CMK (cell line): ENCODE results near the gene STRA8.

Experiments
- DNase-seq: peaks from one replicate; pipeline ENCODE4 v3.0.0-alpha.2; 2010; ENCODE audit warnings: low read depth

The STRA8 gene, protein sequence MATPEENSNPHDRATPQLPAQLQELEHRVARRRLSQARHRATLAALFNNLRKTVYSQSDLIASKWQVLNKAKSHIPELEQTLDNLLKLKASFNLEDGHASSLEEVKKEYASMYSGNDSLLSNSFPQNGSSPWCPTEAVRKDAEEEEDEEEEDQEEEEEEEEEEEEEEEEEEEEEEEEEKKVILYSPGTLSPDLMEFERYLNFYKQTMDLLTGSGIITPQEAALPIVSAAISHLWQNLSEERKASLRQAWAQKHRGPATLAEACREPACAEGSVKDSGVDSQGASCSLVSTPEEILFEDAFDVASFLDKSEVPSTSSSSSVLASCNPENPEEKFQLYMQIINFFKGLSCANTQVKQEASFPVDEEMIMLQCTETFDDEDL

GRCh38 chr7:135233570-135233969, at the start of gene STRA8:
Gene STRA8, plus strand, starts transcription at chr7:135233838. Its CDS starts 6,687 bp downstream, at chr7:135240525.
- DNase-seq, result no peak

GRCh38 chr7:135184254-135184841, 49.3 kb upstream of the STRA8 start:
- no peak for DNase-seq

DNA sequence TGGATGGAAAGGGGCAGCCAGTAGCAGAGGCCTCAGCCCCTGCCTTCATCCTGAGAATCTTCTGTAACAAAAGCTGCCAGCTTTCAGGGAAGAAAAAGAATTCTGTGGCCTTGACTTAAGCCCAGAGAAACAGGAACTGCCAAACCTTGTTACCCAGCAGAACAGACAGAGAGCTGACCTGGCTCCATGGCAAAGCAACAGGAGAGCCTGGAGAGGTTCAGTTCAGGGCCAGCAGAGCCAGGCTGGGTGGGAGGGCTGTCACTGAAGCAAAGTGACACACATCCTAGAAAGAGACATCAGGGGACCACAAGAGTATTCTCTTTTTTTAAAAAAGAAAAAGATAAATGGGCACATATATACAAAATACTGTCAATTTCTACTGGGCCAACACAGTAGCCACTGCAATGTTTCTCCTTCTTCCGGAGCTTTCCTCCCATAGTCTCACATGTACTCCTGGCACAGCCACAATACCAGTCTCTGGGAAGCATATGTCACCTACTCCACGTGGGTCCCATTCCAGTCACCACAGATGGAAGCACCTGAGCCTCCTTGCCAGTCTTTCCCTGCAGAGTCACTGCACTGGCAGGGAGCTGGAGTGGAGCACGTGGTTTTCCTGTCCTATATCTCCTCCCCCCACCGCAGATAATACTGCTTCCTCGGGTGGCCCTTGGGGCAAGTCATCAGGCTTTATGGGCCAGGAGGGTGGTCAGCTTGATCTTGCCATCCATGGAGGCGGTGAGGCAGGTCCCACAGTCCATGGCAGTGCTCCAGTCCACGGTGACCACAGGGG, 48.0 kb upstream of the STRA8 start:
- no peak for DNase-seq

DNA sequence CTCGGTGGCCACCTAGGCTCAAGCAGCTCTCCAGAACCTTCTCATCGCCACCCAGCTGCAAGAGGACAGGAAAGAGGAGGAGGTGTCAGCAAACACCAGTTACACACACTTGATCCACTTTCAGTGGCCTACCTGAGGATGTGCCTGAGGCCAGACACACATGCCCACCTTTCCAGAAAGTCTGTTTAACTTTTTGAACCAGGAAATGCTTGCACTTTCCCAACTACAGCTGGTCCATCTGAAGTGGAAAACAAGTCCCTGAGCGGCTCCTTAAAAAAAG, 47.4 kb upstream of the STRA8 start:
- no peak for DNase-seq

- DNase-seq, result no peak
Observed at GRCh38 chr7:135186841-135187253, 46.8 kb upstream of the STRA8 start.

DNA sequence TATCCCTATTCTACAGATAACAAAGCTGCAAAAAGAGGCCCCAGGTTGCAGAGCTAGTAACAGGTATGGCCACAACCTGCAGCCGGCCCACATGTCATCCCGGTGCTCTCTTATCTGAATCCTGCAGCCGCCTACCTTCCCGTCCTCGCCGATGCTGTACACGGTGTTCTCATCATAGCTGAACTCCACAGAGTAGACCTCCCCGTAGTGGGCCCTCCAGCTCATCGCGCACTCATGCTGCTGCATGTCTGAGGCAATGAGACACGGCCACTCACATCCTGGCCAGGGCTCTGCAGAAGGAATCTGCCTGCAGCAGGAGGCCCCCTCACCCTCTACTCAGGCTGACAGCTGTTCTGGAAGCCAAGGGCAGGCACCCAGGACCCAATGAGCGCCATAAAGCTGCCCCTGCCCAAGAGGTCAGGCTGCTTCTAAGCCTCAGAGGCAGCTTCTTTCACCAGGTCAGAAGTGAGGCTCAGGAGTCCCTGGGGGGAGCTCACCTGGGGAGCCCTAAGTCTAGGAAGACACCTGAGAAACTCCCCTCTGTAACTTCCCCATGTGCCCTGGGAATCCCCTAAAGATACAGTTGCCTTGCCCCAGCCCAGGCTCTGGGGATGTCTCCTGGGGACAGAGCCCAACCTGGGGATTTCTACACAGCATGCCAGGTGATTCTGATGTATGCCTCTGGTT, 45.2 kb upstream of the STRA8 start:
- no peak for DNase-seq

DNA sequence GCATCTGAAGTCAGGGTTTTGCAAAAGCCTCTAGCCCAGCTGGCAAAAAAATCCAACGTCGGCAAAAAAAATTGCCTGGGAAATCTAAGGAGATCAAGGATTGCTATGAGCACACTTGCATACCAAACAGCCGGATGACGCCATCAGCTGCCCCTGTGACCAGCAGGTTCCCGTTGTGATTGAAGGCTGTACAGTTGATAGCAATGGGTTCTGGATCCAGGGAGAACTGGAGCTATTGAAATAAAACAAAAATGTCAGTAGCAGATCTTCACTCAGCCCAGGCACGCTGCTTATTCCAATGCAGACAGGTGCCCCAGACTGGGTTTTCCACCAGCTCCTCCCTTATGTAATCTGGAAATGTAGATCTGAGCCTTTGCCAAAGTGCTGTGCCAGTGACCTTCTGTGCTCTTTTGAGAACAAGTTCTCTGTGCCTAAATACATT, 44.4 kb upstream of the STRA8 start:
- DNase-seq, result no peak

DNA sequence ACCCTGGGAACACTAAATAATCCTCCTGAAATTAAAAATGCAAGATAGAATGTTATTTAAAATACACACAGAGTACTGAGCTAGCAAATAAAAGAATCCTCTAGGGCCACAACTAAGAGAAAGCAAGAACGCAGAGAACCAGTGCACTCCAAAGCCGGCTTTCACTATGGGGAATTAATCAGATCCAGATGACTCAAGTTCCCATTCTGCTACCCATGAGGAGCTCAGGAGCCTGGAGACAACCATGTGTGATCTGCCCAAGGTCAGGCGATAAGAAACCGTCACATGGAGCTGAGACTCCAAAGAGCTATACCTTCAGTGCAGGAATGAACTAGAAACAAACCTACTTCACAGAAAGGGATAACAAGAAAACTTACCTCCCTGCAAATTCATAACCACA, 43.7 kb upstream of the STRA8 start:
- DNase-seq, result no peak

DNA sequence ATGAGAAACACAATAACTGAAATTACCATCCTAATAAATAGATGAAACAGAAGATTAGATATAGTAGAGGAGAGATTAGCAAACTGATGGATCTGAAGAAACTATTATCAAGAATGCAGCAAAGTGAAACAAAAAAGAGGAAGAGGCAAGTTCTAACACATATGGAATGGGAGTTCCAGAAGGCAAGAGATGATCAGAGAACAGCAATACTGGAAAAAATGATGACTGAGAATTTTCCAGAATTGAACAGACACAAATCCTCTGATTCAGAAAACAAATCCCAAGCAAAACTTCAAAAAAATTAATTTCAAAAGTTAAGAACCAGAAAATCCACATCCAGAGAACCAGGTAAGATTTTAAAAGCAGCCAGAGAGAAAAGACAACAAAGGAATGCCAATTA, 42.9 kb upstream of the STRA8 start:
- DNase-seq, result no peak

DNA sequence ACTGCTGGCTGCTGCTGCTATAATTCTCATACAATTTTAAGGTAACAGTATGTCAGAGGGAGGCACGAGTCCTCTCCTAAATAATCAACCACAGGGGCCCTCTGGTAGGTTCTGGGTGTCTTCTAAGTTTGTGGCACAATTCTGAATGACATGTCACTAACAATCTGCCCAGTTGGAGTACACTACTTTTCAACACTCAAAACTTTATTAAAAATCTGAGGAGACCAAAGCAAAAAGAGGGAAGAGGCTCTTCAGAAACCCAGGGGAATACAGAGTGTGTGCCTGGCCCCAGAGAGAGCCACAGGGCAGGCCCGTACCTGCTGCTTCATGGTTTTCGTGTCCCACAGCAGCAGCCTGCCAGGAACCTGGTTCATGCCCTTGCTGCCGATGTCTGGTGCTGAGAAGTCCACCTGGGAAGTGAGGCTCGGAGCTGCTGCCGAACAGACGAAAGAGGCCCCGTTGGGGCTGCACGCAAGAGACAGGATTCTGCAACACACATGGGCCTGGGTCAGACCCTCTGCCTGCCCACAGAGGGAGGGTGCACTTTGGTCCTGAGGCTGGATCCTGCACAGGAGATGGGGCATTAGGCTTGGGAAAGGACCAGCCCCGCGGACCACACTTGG, 40.6 kb upstream of the STRA8 start:
- DNase-seq, result no peak

GRCh38 chr7:135193615-135194081, 40.0 kb upstream of the STRA8 start:
- DNase-seq, result no peak

DNA sequence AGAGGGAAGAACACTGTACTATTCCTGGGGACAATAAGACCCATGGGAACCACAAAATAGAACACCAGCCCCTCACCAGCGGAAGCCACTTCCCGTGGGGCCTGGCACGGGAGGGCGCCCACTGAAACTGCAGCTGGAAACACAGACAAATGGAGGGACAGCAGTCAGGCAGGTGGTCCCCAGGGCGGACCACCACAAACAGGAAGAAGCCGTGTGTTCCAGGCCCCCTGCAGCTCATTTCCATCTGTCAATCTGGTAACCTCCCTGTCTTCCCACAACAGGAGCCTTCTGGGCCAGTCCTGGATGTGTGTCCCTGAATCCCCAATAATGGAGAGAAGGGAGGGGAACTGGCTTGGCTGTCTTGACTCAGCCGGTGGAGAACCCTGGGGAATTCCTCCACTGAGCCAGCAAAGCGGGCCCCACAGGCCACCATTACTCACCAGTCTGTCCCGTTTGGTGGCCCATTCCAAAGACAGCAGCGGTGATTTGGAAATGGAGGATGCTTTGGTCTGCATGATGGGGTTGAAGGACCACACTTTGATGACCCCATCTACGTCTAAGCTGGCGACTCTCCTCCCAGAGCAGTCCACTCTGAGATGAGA, 39.0 kb upstream of the STRA8 start:
- DNase-seq, result no peak

GRCh38 chr7:135195156-135195555, 38.5 kb upstream of the STRA8 start:
- no peak for DNase-seq

DNA sequence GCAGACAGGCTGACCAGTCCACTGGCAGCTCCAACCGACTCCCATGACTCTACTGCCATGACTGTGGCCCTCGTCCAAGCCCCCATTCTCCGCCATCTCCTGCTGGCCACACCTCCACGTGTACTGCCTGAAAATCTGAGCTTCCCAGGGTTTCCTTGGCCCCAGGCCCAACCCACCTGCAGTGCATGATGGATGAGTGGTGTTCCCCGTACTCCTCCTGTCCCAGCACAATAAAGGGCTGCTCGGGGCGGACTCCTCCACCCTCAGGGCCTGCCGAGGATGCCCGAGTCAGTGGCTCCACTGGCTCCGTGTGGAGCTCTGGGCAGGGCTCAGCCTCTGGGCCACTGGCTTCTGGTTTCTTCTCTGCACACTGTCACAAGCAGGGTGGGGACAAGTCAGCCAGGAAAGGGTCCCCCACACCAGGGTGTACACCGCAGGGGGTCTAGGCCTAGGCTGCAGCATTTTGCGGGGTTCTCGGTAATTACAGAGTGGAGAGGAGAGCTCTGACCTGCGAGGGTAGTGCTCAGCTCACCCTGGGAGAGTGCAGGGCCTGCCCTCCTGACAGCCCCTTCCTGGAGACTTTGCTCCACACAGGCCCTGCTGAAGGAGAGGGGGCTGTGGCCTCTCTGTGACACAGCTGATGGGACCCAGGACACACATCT, 37.5 kb upstream of the STRA8 start:
- no peak for DNase-seq

- DNase-seq, result no peak
Observed at GRCh38 chr7:135197343-135197742, 36.3 kb upstream of the STRA8 start.

DNA sequence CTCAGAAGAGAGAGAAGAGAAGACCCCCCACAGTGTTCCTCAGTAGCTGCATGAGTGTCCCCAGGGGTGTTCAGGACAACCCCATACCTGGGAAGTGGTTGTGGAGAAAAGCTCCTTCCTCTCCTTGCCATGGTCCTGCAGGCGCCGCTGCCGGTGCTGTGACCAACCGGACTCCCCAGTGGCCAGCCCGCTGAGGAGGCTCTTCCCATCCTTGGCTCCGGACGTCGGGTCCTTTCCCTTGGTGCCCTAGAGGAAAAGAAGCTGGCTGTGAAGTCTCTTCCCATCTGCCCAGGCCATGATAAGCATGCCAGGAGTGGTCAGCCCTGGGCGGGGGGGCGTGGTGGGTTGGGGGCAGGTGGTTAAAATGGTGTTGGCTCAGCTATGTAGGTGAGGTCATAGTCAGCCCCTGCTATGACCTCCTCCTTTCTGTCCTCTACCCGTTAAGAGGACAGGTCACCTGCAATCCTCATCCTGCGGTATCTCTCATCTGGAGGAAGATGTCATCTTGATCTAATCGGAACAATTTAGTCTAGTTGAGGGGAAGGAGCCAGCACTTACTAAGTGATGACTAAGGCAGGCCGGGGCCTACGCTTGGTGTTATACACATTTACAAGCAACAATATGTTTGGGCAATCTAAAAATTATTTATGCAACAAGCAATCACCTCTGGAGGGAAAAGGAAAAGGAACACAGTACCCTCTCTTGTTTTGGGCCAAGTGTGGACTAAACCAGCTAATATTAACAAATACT, 35.6 kb upstream of the STRA8 start:
- no peak for DNase-seq

DNA sequence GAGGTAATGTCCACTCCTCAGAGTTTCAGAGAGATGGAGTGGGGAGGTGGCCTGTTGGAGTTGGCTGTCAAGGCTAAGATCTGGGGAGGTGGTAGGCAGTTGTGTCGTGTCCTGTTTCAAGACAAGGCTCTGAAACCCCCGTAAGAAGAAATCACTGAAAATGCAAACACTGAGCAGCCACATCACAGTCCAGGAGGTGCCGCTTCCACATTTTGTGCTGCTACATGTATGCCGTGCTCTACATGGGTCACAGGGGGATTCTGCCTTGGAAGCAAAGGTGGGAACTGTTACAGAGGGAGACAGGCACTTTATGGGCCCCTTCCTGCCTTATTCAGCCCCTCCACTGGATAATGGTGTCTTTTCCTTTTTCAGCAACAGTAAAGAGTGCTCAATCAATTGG, 34.2 kb upstream of the STRA8 start:
- no peak for DNase-seq

DNA sequence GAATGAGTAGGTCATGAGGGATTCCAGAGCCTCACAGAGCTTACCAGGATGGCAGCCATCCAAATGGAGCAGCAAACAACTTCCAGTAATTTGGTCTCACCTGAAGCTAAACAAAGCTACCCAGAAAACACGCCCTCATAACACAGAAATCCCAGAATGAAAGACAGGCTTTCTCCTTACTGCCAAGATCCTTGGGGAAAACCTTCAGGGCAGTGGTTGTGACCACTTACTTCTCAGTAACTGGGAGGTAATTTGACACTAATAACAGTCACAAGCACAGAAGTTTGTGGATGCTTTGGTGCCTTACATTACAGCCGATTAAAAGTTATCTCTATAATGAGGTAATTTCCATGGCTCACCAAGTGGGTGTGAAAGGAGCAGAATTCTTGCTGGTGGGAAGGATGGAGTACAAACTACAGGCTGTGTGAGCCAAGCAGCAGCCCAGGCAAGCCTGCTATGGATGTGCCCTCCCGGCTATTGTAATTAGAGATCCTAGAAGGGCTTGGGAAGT, 32.8 kb upstream of the STRA8 start:
- DNase-seq, result no peak

- no peak for DNase-seq
Observed at GRCh38 chr7:135201350-135201749, 32.3 kb upstream of the STRA8 start.

- DNase-seq, result no peak
Observed at GRCh38 chr7:135204341-135204749, 29.3 kb upstream of the STRA8 start.
